A673 (cell line): ENCODE measurements around the gene PRKCB. TPM values are rescaled to one million over a fixed set of nuclear protein-coding genes. Genes with fewer than 3 reads are reported as not detected.

Source experiments
- BruUV-seq: library from RNA; stranded (reverse); fragments of 400-500 nt; replicated peaks from 2 replicates; lab custom pipeline; 2021; lab: Mats Ljungman, UMichigan
- CTCF ChIA-PET: fragments of 300-600 bp; sonication (Branson Sonifier 250); formaldehyde crosslinking; loops from one replicate; lab custom pipeline; 2022; ENCODE audit warnings: antibody characterized with exemption; lab: Charles Lee
- POLR2A ChIA-PET: fragments of 300-600 bp; sonication (Branson Sonifier 250); formaldehyde crosslinking; loops from one replicate; lab custom pipeline; 2022; ENCODE audit warnings: antibody characterized with exemption; ENCODE audit not compliant: low non-redundant PET; lab: Charles Lee
- DNase-seq: peaks from one replicate; pipeline ENCODE4 v3.0.0-alpha.2; 2015; ENCODE audit warnings: low spot score
- H3K27ac ChIP-seq: fragments of 200-600 bp; sonication (generic); 2 replicates; pipeline ENCODE4 v1.5.1; 2016; ENCODE audit warnings: mixed run types, low read depth, mild to moderate bottlenecking, mixed read lengths, antibody characterized with exemption, low read length; ENCODE audit not compliant: poor library complexity, severe bottlenecking
- H3K27me3 ChIP-seq: fragments of 200-600 bp; sonication (generic); replicated peaks from 2 replicates; pipeline ENCODE4 v1.6.1; 2017; ENCODE audit warnings: mixed run types, low read depth, mild to moderate bottlenecking, mixed read lengths, antibody characterized with exemption, low read length; ENCODE audit not compliant: insufficient read depth, poor library complexity
- H3K36me3 ChIP-seq: fragments of 200-600 bp; sonication (generic); 2 replicates; pipeline ENCODE4 v1.6.1; 2016; ENCODE audit warnings: mixed run types, mild to moderate bottlenecking, mixed read lengths, antibody characterized with exemption, low read length; ENCODE audit not compliant: insufficient read depth, poor library complexity, severe bottlenecking
- H3K4me1 ChIP-seq: fragments of 200-600 bp; sonication (generic); 2 replicates; pipeline ENCODE4 v1.6.1; 2017; ENCODE audit warnings: mixed run types, mild to moderate bottlenecking, mixed read lengths, antibody characterized with exemption, low read length; ENCODE audit not compliant: insufficient read depth, poor library complexity, severe bottlenecking
- H3K4me3 ChIP-seq: fragments of 200-600 bp; sonication (generic); 2 replicates; pipeline ENCODE4 v1.5.1; 2016; ENCODE audit warnings: low read depth, mixed run types, mild to moderate bottlenecking, mixed read lengths, low read length; ENCODE audit not compliant: poor library complexity, severe bottlenecking
- H3K9me3 ChIP-seq: fragments of 200-600 bp; sonication (generic); 2 replicates; pipeline ENCODE4 v1.6.1; 2016; ENCODE audit warnings: mixed run types, low read depth, mild to moderate bottlenecking, mixed read lengths, antibody characterized with exemption, low read length; ENCODE audit not compliant: poor library complexity, severe bottlenecking
- EZH2 ChIP-seq: fragments of 200-600 bp; sonication (generic); IDR thresholded peaks from 2 replicates; pipeline ENCODE4 v1.6.1; 2017; ENCODE audit warnings: borderline replicate concordance, low read depth, mild to moderate bottlenecking, mixed read lengths, antibody characterized with exemption, low read length; ENCODE audit not compliant: poor library complexity, severe bottlenecking
- intact Hi-C: fragments of 100-400 bp; cut with micrococcal nuclease; formaldehyde crosslinking; loops from one replicate; pipeline ENCODE4 v1.10.0; 2022; ENCODE audit not compliant: unreplicated experiment
- total RNA-seq: library from RNA; stranded (reverse); gene quantifications from 2 replicates; pipeline ENCODE4 v1.2.3, GENCODE V29; 2021
- TF ChIP-seq, protein P1 (sequence below): fragments of 300-800, 200-600 bp; sonication (generic); conservative IDR thresholded peaks from 2 replicates; pipeline ENCODE4 v1.5.1; 2017; ENCODE audit warnings: low read depth, mild to moderate bottlenecking, antibody characterized with exemption, low read length, moderate library complexity, mixed read lengths

Gene PRKCB
- total RNA-seq, 1 experiment from 2014 or later: 171 TPM

DNA sequence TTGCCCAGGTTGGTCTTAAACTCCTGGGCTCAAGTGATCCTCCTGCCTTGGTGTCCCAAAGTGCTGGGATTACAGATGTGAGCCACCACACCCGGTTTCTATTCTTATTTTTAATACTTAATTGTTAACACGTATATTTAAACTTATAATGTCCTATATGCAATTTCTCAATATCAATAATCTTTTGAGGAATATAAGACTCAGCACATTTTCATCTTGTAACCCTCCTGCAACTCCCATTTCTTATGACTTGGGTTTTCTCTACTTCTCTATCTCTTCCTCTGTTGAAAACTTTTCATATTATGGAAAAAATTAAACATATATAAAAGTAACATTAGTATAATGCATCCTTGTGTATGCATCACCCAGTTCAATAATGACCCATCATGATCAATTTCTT, 150.7 kb downstream of the PRKCB start:
- Histone ChIP-seq H3K4me3 (no peak overlapping the region), H3K36me3 (no peaks in the 10 kb centered on the region), H3K4me1 (no peaks in the 10 kb centered on the region), H3K9me3 (no peaks in the 10 kb centered on the region), H3K27ac (no peak overlapping the region), H3K27me3 (no peaks in the 10 kb centered on the region)
- ChIA-PET POLR2A (no interaction called here), CTCF (no interaction called here)
- no peak for DNase-seq
- TF ChIP-seq, protein P1, sequence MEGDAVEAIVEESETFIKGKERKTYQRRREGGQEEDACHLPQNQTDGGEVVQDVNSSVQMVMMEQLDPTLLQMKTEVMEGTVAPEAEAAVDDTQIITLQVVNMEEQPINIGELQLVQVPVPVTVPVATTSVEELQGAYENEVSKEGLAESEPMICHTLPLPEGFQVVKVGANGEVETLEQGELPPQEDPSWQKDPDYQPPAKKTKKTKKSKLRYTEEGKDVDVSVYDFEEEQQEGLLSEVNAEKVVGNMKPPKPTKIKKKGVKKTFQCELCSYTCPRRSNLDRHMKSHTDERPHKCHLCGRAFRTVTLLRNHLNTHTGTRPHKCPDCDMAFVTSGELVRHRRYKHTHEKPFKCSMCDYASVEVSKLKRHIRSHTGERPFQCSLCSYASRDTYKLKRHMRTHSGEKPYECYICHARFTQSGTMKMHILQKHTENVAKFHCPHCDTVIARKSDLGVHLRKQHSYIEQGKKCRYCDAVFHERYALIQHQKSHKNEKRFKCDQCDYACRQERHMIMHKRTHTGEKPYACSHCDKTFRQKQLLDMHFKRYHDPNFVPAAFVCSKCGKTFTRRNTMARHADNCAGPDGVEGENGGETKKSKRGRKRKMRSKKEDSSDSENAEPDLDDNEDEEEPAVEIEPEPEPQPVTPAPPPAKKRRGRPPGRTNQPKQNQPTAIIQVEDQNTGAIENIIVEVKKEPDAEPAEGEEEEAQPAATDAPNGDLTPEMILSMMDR: no peak
- no peak for TF ChIP-seq EZH2
- BruUV-seq: no TSS peak
- intact Hi-C loops: no loop called here

GRCh38 chr16:23987443-23987842, 151.7 kb downstream of the PRKCB start:
- TF ChIP-seq, protein P1: no peak
- TF ChIP-seq EZH2: no peak
- H3K27ac ChIP-seq: no peak overlapping the region
- BruUV-seq: no TSS peak
- H3K4me3 ChIP-seq: no peak overlapping the region
- no peaks in the 10 kb centered on the region for H3K27me3 ChIP-seq
- no peak for DNase-seq
- POLR2A ChIA-PET: no interaction called here
- H3K4me1 ChIP-seq: peaks cover 8% of the 10 kb centered on the region
- H3K36me3 ChIP-seq: no peaks in the 10 kb centered on the region
- CTCF ChIA-PET: no interaction called here
- intact Hi-C loops: no loop called here
- H3K9me3 ChIP-seq: no peaks in the 10 kb centered on the region

GRCh38 chr16:23990507-23990906, 154.7 kb downstream of the PRKCB start:
- H3K9me3 ChIP-seq: no peaks in the 10 kb centered on the region

More at GRCh38 chr16:23990507-23990906, 154.7 kb downstream of the PRKCB start:
- no TSS peak for BruUV-seq
- no peaks in the 10 kb centered on the region for H3K27me3 ChIP-seq
- no peaks in the 10 kb centered on the region for H3K36me3 ChIP-seq
- H3K4me1 ChIP-seq: peaks cover 8% of the 10 kb centered on the region
- intact Hi-C loops: no loop called here
- POLR2A ChIA-PET: no interaction called here
- H3K4me3 ChIP-seq: no peak overlapping the region
- TF ChIP-seq, protein P1: no peak
- TF ChIP-seq EZH2: no peak
- no peak overlapping the region for H3K27ac ChIP-seq
- CTCF ChIA-PET: no interaction called here
- DNase-seq: no peak
